Measurements from ENCODE around the gene KCNN2. TPM values are rescaled to one million over a fixed set of nuclear protein-coding genes. Genes with fewer than 3 reads are reported as not detected.
"Not testable (repeated sequence)": the region's sequence is repeated elsewhere in the genome, so short reads cannot be mapped to it uniquely, and the experiment has no call there.

The KCNN2 gene
- total RNA-seq, 1 experiment from 2014 or later: 0.51 TPM

- no peak for DNase-seq (ENCODE audit: low read depth)
Measured at GRCh38 chr5:114419959-114420358, 58.1 kb downstream of the KCNN2 start.

GRCh38 chr5:114427204-114427603 lies 65.3 kb downstream of the KCNN2 start:
- DNase-seq (ENCODE audit: low read depth): no peak

GRCh38 chr5:114430532-114430931 lies 68.7 kb downstream of the KCNN2 start:
- no peak for DNase-seq (ENCODE audit: low read depth)

GRCh38 chr5:114432684-114433083 lies 70.8 kb downstream of the KCNN2 start:
- DNase-seq (ENCODE audit: low read depth): not testable (repeated sequence)

GRCh38 chr5:114434396-114435219 lies 72.7 kb downstream of the KCNN2 start:
- DNase-seq (ENCODE audit: low read depth): no peak

- no peak for DNase-seq (ENCODE audit: low read depth)
Measured at GRCh38 chr5:114435220-114435481, 73.3 kb downstream of the KCNN2 start.

GRCh38 chr5:114435885-114436299 lies 74.0 kb downstream of the KCNN2 start:
- no peak for DNase-seq (ENCODE audit: low read depth)

- DNase-seq (ENCODE audit: low read depth): no peak
Measured at GRCh38 chr5:114437936-114438335, 76.1 kb downstream of the KCNN2 start.

- DNase-seq (ENCODE audit: low read depth): no peak
Measured at GRCh38 chr5:114438471-114438870, 76.6 kb downstream of the KCNN2 start.

- DNase-seq (ENCODE audit: low read depth): no peak
Measured at GRCh38 chr5:114447084-114447773, 85.4 kb downstream of the KCNN2 start.

- no peak for DNase-seq (ENCODE audit: low read depth)
Measured at GRCh38 chr5:114448481-114448880, 86.6 kb downstream of the KCNN2 start.

- peak; percentile 60 for DNase-seq (ENCODE audit: low read depth)
Measured at GRCh38 chr5:114449860-114450421, 88.1 kb downstream of the KCNN2 start.

- DNase-seq (ENCODE audit: low read depth): no peak
Measured at GRCh38 chr5:114450437-114450836, 88.6 kb downstream of the KCNN2 start.

- DNase-seq (ENCODE audit: low read depth): no peak
Measured at GRCh38 chr5:114458726-114459125, 96.9 kb downstream of the KCNN2 start.

- no peak for DNase-seq (ENCODE audit: low read depth)
Measured at GRCh38 chr5:114467171-114467570, 105.3 kb downstream of the KCNN2 start.

- DNase-seq (ENCODE audit: low read depth): peak; percentile 15
Measured at GRCh38 chr5:114467729-114468128, 105.9 kb downstream of the KCNN2 start.

GRCh38 chr5:114469372-114469771 lies 107.5 kb downstream of the KCNN2 start:
- DNase-seq (ENCODE audit: low read depth): no peak

GRCh38 chr5:114471529-114471928 lies 109.7 kb downstream of the KCNN2 start:
- DNase-seq (ENCODE audit: low read depth): no peak

- DNase-seq (ENCODE audit: low read depth): no peak
Measured at GRCh38 chr5:114473541-114473940, 111.7 kb downstream of the KCNN2 start.

- DNase-seq (ENCODE audit: low read depth): no peak
Measured at GRCh38 chr5:114477816-114478334, 116.0 kb downstream of the KCNN2 start.

GRCh38 chr5:114500756-114501155 lies 138.9 kb downstream of the KCNN2 start:
- no peak for DNase-seq (ENCODE audit: low read depth)

GRCh38 chr5:114504560-114504959 lies 142.7 kb downstream of the KCNN2 start:
- DNase-seq (ENCODE audit: low read depth): no peak

- no peak for DNase-seq (ENCODE audit: low read depth)
Measured at GRCh38 chr5:114524221-114524620, 162.4 kb downstream of the KCNN2 start.

Data from Daoy (cell line).